HG03521 (cell line): Measurements from ENCODE around the gene CLCN7.
"Not testable (repeated sequence)": the region's sequence is repeated elsewhere in the genome, so short reads cannot be mapped to it uniquely, and the experiment has no call there.

Source experiments
- ATAC-seq: cut with Tn5 transposase; IDR thresholded peaks from one replicate; pipeline ENCODE4 v1.9.1; 2021; ENCODE audit warnings: mild to moderate bottlenecking, moderate library complexity; ENCODE audit not compliant: unreplicated experiment

The CLCN7 gene

GRCh38 chr16:1488619-1489018 is 13.8 kb upstream of the CLCN7 start, which contains the start of gene PTX4:
Gene PTX4, minus strand, starts transcription at chr16:1488944. Its CDS starts 35 bp downstream, at chr16:1488909.
- no peak for ATAC-seq

- no peak for ATAC-seq
Measured at GRCh38 chr16:1488054-1488601, 13.3 kb upstream of the CLCN7 start.

- no peak for ATAC-seq
Measured at GRCh38 chr16:1487395-1488053, 12.7 kb upstream of the CLCN7 start.

- ATAC-seq = no peak
Measured at GRCh38 chr16:1486551-1487390, 11.9 kb upstream of the CLCN7 start.

- no peak for ATAC-seq
Measured at GRCh38 chr16:1485847-1486496, 11.1 kb upstream of the CLCN7 start.

- no peak for ATAC-seq
Measured at GRCh38 chr16:1481906-1482835, 7.3 kb upstream of the CLCN7 start.

- not testable (repeated sequence) for ATAC-seq
Measured at GRCh38 chr16:1478937-1479336, 4.1 kb upstream of the CLCN7 start.

- no peak for ATAC-seq
Measured at GRCh38 chr16:1477033-1477432, 2.2 kb upstream of the CLCN7 start.

- peak; percentile 9 for ATAC-seq
Measured at GRCh38 chr16:1475552-1476114, 805 bp upstream of the CLCN7 start.

GRCh38 chr16:1474082-1474795 is 589 bp downstream of the CLCN7 start:
- ATAC-seq = peak; percentile 26

- no peak for ATAC-seq
Measured at GRCh38 chr16:1472974-1473373, 1.9 kb downstream of the CLCN7 start.

- no peak for ATAC-seq
Measured at GRCh38 chr16:1471569-1472194, 3.1 kb downstream of the CLCN7 start.

- ATAC-seq = no peak
Measured at GRCh38 chr16:1470481-1471251, 4.2 kb downstream of the CLCN7 start.

- no peak for ATAC-seq
Measured at GRCh38 chr16:1469693-1470201, 5.1 kb downstream of the CLCN7 start.

GRCh38 chr16:1469141-1469540 is 5.7 kb downstream of the CLCN7 start:
- ATAC-seq = not testable (repeated sequence)

GRCh38 chr16:1468426-1468810 is 6.4 kb downstream of the CLCN7 start:
- ATAC-seq = no peak

GRCh38 chr16:1466968-1467521 is 7.8 kb downstream of the CLCN7 start:
- ATAC-seq = no peak

GRCh38 chr16:1466054-1466453 is 8.8 kb downstream of the CLCN7 start:
- no peak for ATAC-seq
